ENCODE data around the gene NCAM2. TPM values are rescaled to one million over a fixed set of nuclear protein-coding genes. Genes with fewer than 3 reads are reported as not detected.

Gene NCAM2
- total RNA-seq, 1 experiment from 2014 or later: 2.4 TPM

GRCh38 chr21:21030311-21030710 lies 32.1 kb downstream of the NCAM2 start:
- BruUV-seq (replicated peaks): no TSS peak
- ATAC-seq (no peak), DNase-seq (no peak)
- H4K20me1 ChIP-seq (ENCODE audit: low read length): no peaks in the 10 kb centered on the region
- ChIA-PET POLR2A (ENCODE audit: unreplicated experiment) (no interaction called here), CTCF (no interaction called here)
- H3K4me1 ChIP-seq (ENCODE audit: insufficient read depth, low read length): no peaks in the 10 kb centered on the region
- no peak overlapping the region for H3K9ac ChIP-seq (ENCODE audit: low read length)
- H3K27ac ChIP-seq (ENCODE audit: low read length): no peak overlapping the region
- TF ChIP-seq CTCF (conservative IDR thresholded peaks at IDR 0.05; ENCODE audit: low read depth, low read length): no peak
- no peak for TF ChIP-seq EZH2 (IDR thresholded peaks at IDR 0.05; ENCODE audit: low read length, unreplicated experiment)
- TF ChIP-seq EZH2phosphoT487 (IDR thresholded peaks at IDR 0.05; ENCODE audit: borderline replicate concordance, low read length): no peak
- no peak overlapping the region for H3K4me2 ChIP-seq (ENCODE audit: low read length)
- no peaks in the 10 kb centered on the region for H3F3A ChIP-seq (ENCODE audit: low read length, unreplicated experiment)
- H3K27me3 ChIP-seq (ENCODE audit: low read length): no peaks in the 10 kb centered on the region
- H3K9me3 ChIP-seq (ENCODE audit: low read length): no peaks in the 10 kb centered on the region
- intact Hi-C loops (cut with micrococcal nuclease): no loop called here
- no peak overlapping the region for H2AFZ ChIP-seq (ENCODE audit: low read length)
- no peaks in the 10 kb centered on the region for H3K9me2 ChIP-seq (replicated peaks; ENCODE audit: low read length)
- H3K4me3 ChIP-seq (ENCODE audit: low read length): no peak overlapping the region
- H3K36me3 ChIP-seq (ENCODE audit: low read depth, low read length): no peaks in the 10 kb centered on the region
- no peaks in the 10 kb centered on the region for H3K79me2 ChIP-seq (ENCODE audit: low read length)

- H3K27ac ChIP-seq (ENCODE audit: low read length): no peak overlapping the region
- H3K4me1 ChIP-seq (ENCODE audit: insufficient read depth, low read length): no peaks in the 10 kb centered on the region
- H3K9me2 ChIP-seq (replicated peaks; ENCODE audit: low read length): no peaks in the 10 kb centered on the region
- H2AFZ ChIP-seq (ENCODE audit: low read length): no peak overlapping the region
- no peaks in the 10 kb centered on the region for H3K27me3 ChIP-seq (ENCODE audit: low read length)
- no peak overlapping the region for H3K4me2 ChIP-seq (ENCODE audit: low read length)
- CTCF ChIA-PET: no interaction called here
- no peaks in the 10 kb centered on the region for H4K20me1 ChIP-seq (ENCODE audit: low read length)
- intact Hi-C loops (cut with micrococcal nuclease): no loop called here
- ATAC-seq: no peak
- no peaks in the 10 kb centered on the region for H3K9me3 ChIP-seq (ENCODE audit: low read length)
- no TSS peak for BruUV-seq (replicated peaks)
- TF ChIP-seq EZH2phosphoT487 (IDR thresholded peaks at IDR 0.05; ENCODE audit: borderline replicate concordance, low read length) (no peak), CTCF (conservative IDR thresholded peaks at IDR 0.05; ENCODE audit: low read depth, low read length) (no peak), EZH2 (IDR thresholded peaks at IDR 0.05; ENCODE audit: low read length, unreplicated experiment) (no peak)
- H3K36me3 ChIP-seq (ENCODE audit: low read depth, low read length): no peaks in the 10 kb centered on the region
- POLR2A ChIA-PET (ENCODE audit: unreplicated experiment): no interaction called here
- no peaks in the 10 kb centered on the region for H3K79me2 ChIP-seq (ENCODE audit: low read length)
- no peak overlapping the region for H3K4me3 ChIP-seq (ENCODE audit: low read length)
- no peak overlapping the region for H3K9ac ChIP-seq (ENCODE audit: low read length)
- no peak for DNase-seq
- no peaks in the 10 kb centered on the region for H3F3A ChIP-seq (ENCODE audit: low read length, unreplicated experiment)
Observed at GRCh38 chr21:21034036-21034435, 35.8 kb downstream of the NCAM2 start.

- H3K79me2 ChIP-seq (ENCODE audit: low read length): no peaks in the 10 kb centered on the region
- H3K27me3 ChIP-seq (ENCODE audit: low read length): no peaks in the 10 kb centered on the region
- CTCF ChIA-PET: no interaction called here
- no peaks in the 10 kb centered on the region for H3K4me1 ChIP-seq (ENCODE audit: insufficient read depth, low read length)
- no peaks in the 10 kb centered on the region for H4K20me1 ChIP-seq (ENCODE audit: low read length)
- no peaks in the 10 kb centered on the region for H3F3A ChIP-seq (ENCODE audit: low read length, unreplicated experiment)
- H3K4me2 ChIP-seq (ENCODE audit: low read length): no peak overlapping the region
- no peak for TF ChIP-seq EZH2phosphoT487 (IDR thresholded peaks at IDR 0.05; ENCODE audit: borderline replicate concordance, low read length)
- no peak for TF ChIP-seq CTCF (conservative IDR thresholded peaks at IDR 0.05; ENCODE audit: low read depth, low read length)
- TF ChIP-seq EZH2 (IDR thresholded peaks at IDR 0.05; ENCODE audit: low read length, unreplicated experiment): no peak
- no peak for ATAC-seq
- no peaks in the 10 kb centered on the region for H3K9me2 ChIP-seq (replicated peaks; ENCODE audit: low read length)
- H3K27ac ChIP-seq (ENCODE audit: low read length): no peak overlapping the region
- intact Hi-C loops (cut with micrococcal nuclease): no loop called here
- BruUV-seq (replicated peaks): no TSS peak
- no peak overlapping the region for H3K9ac ChIP-seq (ENCODE audit: low read length)
- H3K4me3 ChIP-seq (ENCODE audit: low read length): no peak overlapping the region
- H2AFZ ChIP-seq (ENCODE audit: low read length): 0 out of 2 replicates have a peak overlapping the region, but pooled peaks have one; percentile 29
- H3K36me3 ChIP-seq (ENCODE audit: low read depth, low read length): no peaks in the 10 kb centered on the region
- POLR2A ChIA-PET (ENCODE audit: unreplicated experiment): no interaction called here
- DNase-seq: no peak
- no peaks in the 10 kb centered on the region for H3K9me3 ChIP-seq (ENCODE audit: low read length)
Observed at GRCh38 chr21:21039624-21040170, 41.5 kb downstream of the NCAM2 start.

Measured in PC-3 (cell line).